Gastrocnemius medialis (tissue), 4 donors: Measurements from ENCODE around the gene MTA1. TPM values are rescaled to one million over a fixed set of nuclear protein-coding genes. Genes with fewer than 3 reads are reported as not detected.

Source experiments
- ATAC-seq, 2 donors: fragments of 150-250 bp; one replicate each; pipeline ENCODE4 v1.9.1; 2016
- DNase-seq, 2 donors: peaks; one replicate each; pipeline ENCODE4 v3.0.0-alpha.2; 2019
- H3K27ac ChIP-seq, 4 donors: fragments of 200-600 bp; sonication (generic); 1 replicate in 1 of 4; 2 replicates in 3 of 4; pipeline ENCODE4 v1.5.1; 2016 to 2018; ENCODE audit warnings: mild to moderate bottlenecking in 2 of 4, moderate library complexity in 1 of 4
- H3K27me3 ChIP-seq, 3 donors: fragments of 200-600 bp; sonication (generic) in 2 of 3; 1 replicate in 1 of 3; 2 replicates in 2 of 3; pipeline versions ENCODE4 v1.5.1 to v1.6.0; 2016 to 2019; ENCODE audit warnings: mild to moderate bottlenecking in 1 of 3, moderate library complexity in 1 of 3
- H3K36me3 ChIP-seq, 2 donors: fragments of 200-600 bp; sonication (generic) in 1 of 2; one replicate each; pipeline ENCODE4 v1.5.1; 2017 to 2018
- H3K4me1 ChIP-seq, 2 donors: fragments of 200-600 bp; sonication (generic) in 1 of 2; one replicate each; pipeline ENCODE4 v1.5.1; 2016 to 2017; ENCODE audit warnings: mild to moderate bottlenecking in 2 of 2
- H3K4me3 ChIP-seq, 4 donors: fragments of 200-600 bp; sonication (generic) in 3 of 4; 1 replicate in 1 of 4; 2 replicates in 3 of 4; pipeline ENCODE4 v1.5.1; 2016 to 2019; ENCODE audit warnings: mild to moderate bottlenecking in 2 of 4
- H3K9me3 ChIP-seq, 3 donors: fragments of 200-600 bp; sonication (generic) in 2 of 3; 1 replicate in 1 of 3; 2 replicates in 2 of 3; pipeline ENCODE4 v1.5.1; 2016 to 2019
- CTCF ChIP-seq, 5 experiments: fragments of 450-650 bp in 3 of 5; fragments of 200-600 bp in 2 of 5; sonication (generic) in 2 of 5; IDR thresholded peaks in 4 of 5; conservative IDR thresholded peaks in 1 of 5; 1 replicate in 4 of 5; 2 replicates in 1 of 5; pipeline ENCODE4 v1.5.1; 2016 to 2019; ENCODE audit warnings: antibody characterized with exemption in 5 of 5, mild to moderate bottlenecking in 3 of 5, moderate library complexity in 3 of 5
- POLR2A ChIP-seq, 2 donors: fragments of 450-650 bp; IDR thresholded peaks; one replicate each; pipeline ENCODE4 v1.6.1; 2017; ENCODE audit warnings: antibody characterized with exemption in 2 of 2, mild to moderate bottlenecking in 2 of 2, moderate library complexity in 2 of 2
- in situ Hi-C, 4 donors: fragments of 200-750 bp; cut with MboI; loops; one replicate each; pipeline versions ENCODE4 v1.15.0 to v1.8.0; 2017; ENCODE audit warnings: low sequenced_read_pairs in 4 of 4
- intact Hi-C: fragments of 100-400 bp; cut with DNase I; formaldehyde crosslinking; loops from one replicate; pipeline ENCODE4 v1.15.1; 2023; ENCODE audit warnings: low total_unique reads
- total RNA-seq, 4 donors: library from RNA; depleted of rRNA; stranded (reverse); fragments of >200 nt; gene quantifications; one replicate each; pipeline versions ENCODE4 v1.1.0 to v1.2.3, GENCODE V29; 2016

The MTA1 gene
- total RNA-seq, 4 donors from 2014 or later: 18.2 to 30.8 (median 28.2) TPM

GRCh38 chr14:105392131-105393090 lies 27.2 kb upstream of the MTA1 start:
- intact Hi-C loops: no loop called here

DNA sequence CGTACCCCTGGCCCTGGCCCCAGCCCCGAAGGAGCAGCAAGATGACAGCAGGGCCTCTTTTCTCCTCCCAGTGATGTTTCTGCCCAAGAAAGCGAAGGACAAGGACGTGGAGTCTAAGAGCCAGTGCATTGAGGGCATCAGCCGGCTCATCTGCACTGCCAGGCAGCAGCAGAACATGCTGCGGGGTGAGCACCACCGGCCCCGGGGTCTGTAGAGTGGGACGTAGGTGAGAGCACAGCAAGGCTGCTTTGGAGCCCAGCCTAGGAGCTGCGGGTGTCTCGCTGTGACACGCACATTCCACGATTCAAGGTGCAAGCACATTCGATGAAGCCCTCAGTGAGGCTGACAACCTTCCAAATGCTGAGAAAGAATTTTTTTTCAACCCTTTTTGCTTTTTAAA lies 26.5 kb upstream of the MTA1 start:
- no peak for ATAC-seq
- H3K4me1 ChIP-seq: peaks cover 6 to 11% of the 10 kb centered on the region in 2 donors
- no peak for TF ChIP-seq POLR2A (IDR thresholded peaks at IDR 0.05)
- TF ChIP-seq CTCF (IDR thresholded peaks at IDR 0.05 in 4 of 5, conservative IDR thresholded peaks at IDR 0.05 in 1 of 5): no peak

More at GRCh38 chr14:105392131-105393090, 27.2 kb upstream of the MTA1 start:
- no peak overlapping the region for H3K4me3 ChIP-seq
- H3K27ac ChIP-seq: no peak overlapping the region
- peaks cover under 1 to 6% of the 10 kb centered on the region in 2 donors for H3K4me1 ChIP-seq
- TF ChIP-seq CTCF (IDR thresholded peaks at IDR 0.05 in 4 of 5, conservative IDR thresholded peaks at IDR 0.05 in 1 of 5) (no peak), POLR2A (IDR thresholded peaks at IDR 0.05) (no peak)
- ATAC-seq: no peak
- H3K27me3 ChIP-seq: no peaks in the 10 kb centered on the region
- in situ Hi-C loops: no loop called here
- no peak for DNase-seq
- no peaks in the 10 kb centered on the region for H3K9me3 ChIP-seq
- peaks cover 0 to 10% of the 10 kb centered on the region in 2 donors for H3K36me3 ChIP-seq

DNA sequence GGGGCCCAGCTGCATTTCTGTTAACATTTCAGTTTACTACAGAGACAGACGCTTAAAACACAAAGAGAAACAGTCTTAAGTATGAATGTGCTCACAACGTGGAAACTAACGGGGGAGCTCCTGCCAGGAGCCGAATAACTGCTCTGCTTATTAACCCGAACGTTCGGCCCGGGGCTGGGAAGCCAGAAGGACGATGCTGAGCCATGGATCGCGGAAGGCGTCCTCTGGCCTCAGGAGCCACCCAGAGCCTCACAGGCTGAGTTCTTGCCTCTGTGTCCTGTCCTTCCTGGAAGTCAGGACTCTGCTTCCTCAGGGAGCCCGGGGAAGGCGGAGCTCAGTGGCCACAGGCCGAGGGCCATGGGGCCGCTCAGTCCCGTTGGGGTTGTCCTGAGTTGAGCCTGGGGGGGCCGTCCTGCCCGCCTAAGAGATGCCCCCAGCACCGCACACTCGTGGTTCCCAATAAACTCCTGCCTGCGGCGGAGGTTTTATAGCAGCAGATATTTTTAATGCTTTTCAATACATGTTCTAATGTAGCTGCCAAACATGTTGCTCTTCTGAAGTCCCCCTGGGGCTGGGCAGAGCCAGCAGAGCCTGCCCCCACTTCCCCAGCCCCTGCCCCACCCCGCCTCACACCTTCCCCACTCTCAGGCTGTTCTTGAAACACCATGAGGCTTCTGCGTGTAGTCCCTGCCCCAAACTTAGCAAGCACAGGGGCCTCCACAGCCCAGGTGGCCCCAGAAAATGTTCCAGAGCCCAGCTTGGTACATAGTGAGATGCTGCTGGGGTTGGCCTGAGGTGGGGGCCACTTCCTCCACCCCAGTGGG lies 24.7 kb upstream of the MTA1 start:
- Histone ChIP-seq H3K4me1 (peaks cover 17 to 20% of the 10 kb centered on the region in 2 donors), H3K27ac (no peak overlapping the region), H3K27me3 (no peaks in the 10 kb centered on the region), H3K4me3 (no peak overlapping the region), H3K36me3 (peaks cover 0 to 10% of the 10 kb centered on the region in 2 donors), H3K9me3 (no peaks in the 10 kb centered on the region)
- TF ChIP-seq POLR2A (IDR thresholded peaks at IDR 0.05): no peak
- DNase-seq (no peak), ATAC-seq (no peak)
- intact Hi-C loops: no loop called here
- in situ Hi-C loops: no loop called here

More for the DNA sequence above, 26.5 kb upstream of the MTA1 start:
- Histone ChIP-seq H3K27ac (no peak overlapping the region), H3K36me3 (peaks cover 0 to 10% of the 10 kb centered on the region in 2 donors), H3K4me3 (no peak overlapping the region), H3K9me3 (no peaks in the 10 kb centered on the region), H3K27me3 (no peaks in the 10 kb centered on the region)
- in situ Hi-C loops: no loop called here
- DNase-seq: no peak
- intact Hi-C loops: no loop called here

DNA sequence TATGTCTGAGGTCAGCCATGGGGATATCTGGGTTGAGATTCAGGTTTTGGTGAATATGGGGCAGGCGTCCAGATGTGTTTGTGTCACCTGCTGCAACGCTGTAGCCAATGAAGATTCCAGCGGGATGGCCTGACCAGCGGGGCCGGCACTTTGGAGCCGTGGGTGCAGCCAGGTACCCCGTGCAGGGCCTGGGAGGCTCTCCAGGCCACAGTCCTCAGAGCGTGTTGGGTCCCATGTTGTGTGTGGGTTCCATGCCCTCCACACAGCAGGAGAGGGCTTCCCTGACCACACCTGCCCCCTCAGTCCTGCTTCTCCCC lies 24.1 kb upstream of the MTA1 start:
- Histone ChIP-seq H3K4me3 (no peak overlapping the region), H3K4me1 (peaks cover 17 to 19% of the 10 kb centered on the region in 2 donors), H3K9me3 (no peaks in the 10 kb centered on the region), H3K36me3 (peaks cover 0 to 13% of the 10 kb centered on the region in 2 donors), H3K27ac (no peak overlapping the region), H3K27me3 (no peaks in the 10 kb centered on the region)
- no peak for DNase-seq
- ATAC-seq: no peak
- in situ Hi-C loops (no loop called here), intact Hi-C loops (no loop called here)
- TF ChIP-seq POLR2A (IDR thresholded peaks at IDR 0.05) (no peak), CTCF (IDR thresholded peaks at IDR 0.05 in 4 of 5, conservative IDR thresholded peaks at IDR 0.05 in 1 of 5) (no peak)
